Measurements from ENCODE around the gene EFNB1.

The EFNB1 gene

GRCh38 chrX:68843992-68844391 lies 15.2 kb downstream of the EFNB1 start:
- DNase-seq (ENCODE audit: low spot score) = no peak

GRCh38 chrX:68844581-68844980 lies 15.8 kb downstream of the EFNB1 start:
- no peak for DNase-seq (ENCODE audit: low spot score)

- no peak for DNase-seq (ENCODE audit: low spot score)
These were observed 17.7 kb downstream of the EFNB1 start for GRCh38 chrX:68846536-68846935.

GRCh38 chrX:68847172-68847571 lies 18.4 kb downstream of the EFNB1 start:
- DNase-seq (ENCODE audit: low spot score) = no peak

GRCh38 chrX:68848189-68848940 lies 19.5 kb downstream of the EFNB1 start:
- DNase-seq (ENCODE audit: low spot score) = no peak

- DNase-seq (ENCODE audit: low spot score) = no peak
These were observed 22.3 kb downstream of the EFNB1 start for GRCh38 chrX:68851082-68851481.

- DNase-seq (ENCODE audit: low spot score) = no peak
These were observed 23.2 kb downstream of the EFNB1 start for GRCh38 chrX:68852046-68852445.

- DNase-seq (ENCODE audit: low spot score) = no peak
These were observed 24.9 kb downstream of the EFNB1 start for GRCh38 chrX:68853665-68854251.

- DNase-seq (ENCODE audit: low spot score) = no peak
These were observed 36.5 kb downstream of the EFNB1 start for GRCh38 chrX:68865300-68865699.

GRCh38 chrX:68865926-68866325 lies 37.1 kb downstream of the EFNB1 start:
- no peak for DNase-seq (ENCODE audit: low spot score)

GRCh38 chrX:68867458-68868112 lies 38.8 kb downstream of the EFNB1 start:
- no peak for DNase-seq (ENCODE audit: low spot score)

GRCh38 chrX:68868316-68868715 lies 39.5 kb downstream of the EFNB1 start:
- DNase-seq (ENCODE audit: low spot score) = no peak

- no peak for DNase-seq (ENCODE audit: low spot score)
These were observed 40.3 kb downstream of the EFNB1 start for GRCh38 chrX:68868902-68869800.

GRCh38 chrX:68870357-68870756 lies 41.5 kb downstream of the EFNB1 start:
- DNase-seq (ENCODE audit: low spot score) = no peak

- no peak for DNase-seq (ENCODE audit: low spot score)
These were observed 43.4 kb downstream of the EFNB1 start for GRCh38 chrX:68872171-68872570.

- DNase-seq (ENCODE audit: low spot score) = no peak
These were observed 45.3 kb downstream of the EFNB1 start for GRCh38 chrX:68874076-68874475.

GRCh38 chrX:68876731-68877130 lies 47.9 kb downstream of the EFNB1 start:
- no peak for DNase-seq (ENCODE audit: low spot score)

GRCh38 chrX:68877606-68878005 lies 48.8 kb downstream of the EFNB1 start:
- no peak for DNase-seq (ENCODE audit: low spot score)

- no peak for DNase-seq (ENCODE audit: low spot score)
These were observed 50.3 kb downstream of the EFNB1 start for GRCh38 chrX:68878977-68879645.

GRCh38 chrX:68880846-68881552 lies 52.2 kb downstream of the EFNB1 start:
- DNase-seq (ENCODE audit: low spot score) = no peak

GRCh38 chrX:68881911-68882310 lies 53.1 kb downstream of the EFNB1 start:
- DNase-seq (ENCODE audit: low spot score) = no peak
